Liver (tissue), 9 donors: ENCODE results near the gene AGAP2. TPM values are rescaled to one million over a fixed set of nuclear protein-coding genes. Genes with fewer than 3 reads are reported as not detected.

Experiments
- DNase-seq: peaks from one replicate; pipeline ENCODE4 v3.0.0-alpha.2; 2017; ENCODE audit warnings: low spot score
- H3K27ac ChIP-seq, 2 donors: one replicate each; pipeline ENCODE4 v1.7.0; 2013; ENCODE audit warnings: inconsistent platforms in 2 of 2, low read length in 2 of 2, control low read depth in 1 of 2, low read depth in 1 of 2, mild to moderate bottlenecking in 1 of 2
- H3K27me3 ChIP-seq, 4 donors: one replicate each; pipeline versions ENCODE4 v1.6.1 to v1.7.0; 2013; ENCODE audit warnings: low read length in 3 of 4, inconsistent platforms in 1 of 4, mild to moderate bottlenecking in 1 of 4, moderate library complexity in 1 of 4; ENCODE audit not compliant: control insufficient read depth in 4 of 4, insufficient read depth in 4 of 4
- H3K36me3 ChIP-seq, 4 donors: one replicate each; pipeline versions ENCODE4 v1.6.1 to v1.7.0; 2013; ENCODE audit warnings: low read length in 3 of 4, mild to moderate bottlenecking in 3 of 4, low read depth in 1 of 4, moderate library complexity in 1 of 4; ENCODE audit not compliant: control insufficient read depth in 4 of 4, insufficient read depth in 3 of 4
- H3K4me1 ChIP-seq, 4 donors: one replicate each; pipeline versions ENCODE4 v1.6.1 to v1.7.0; 2013; ENCODE audit warnings: low read length in 3 of 4, mild to moderate bottlenecking in 3 of 4, moderate library complexity in 1 of 4; ENCODE audit not compliant: control insufficient read depth in 4 of 4, insufficient read depth in 4 of 4
- H3K4me3 ChIP-seq, 3 donors: one replicate each; pipeline versions ENCODE4 v1.6.1 to v1.7.0; 2013; ENCODE audit warnings: low read length in 3 of 3, control low read depth in 1 of 3, low read depth in 1 of 3, mild to moderate bottlenecking in 1 of 3
- H3K9ac ChIP-seq, 2 donors: one replicate each; pipeline ENCODE4 v1.7.0; 2013; ENCODE audit warnings: low read length in 2 of 2, mild to moderate bottlenecking in 2 of 2, moderate library complexity in 2 of 2, control low read depth in 1 of 2, low read depth in 1 of 2
- H3K9me3 ChIP-seq, 4 donors: one replicate each; pipeline versions ENCODE4 v1.6.1 to v1.7.0; 2013; ENCODE audit warnings: low read length in 3 of 4; ENCODE audit not compliant: control insufficient read depth in 4 of 4
- ATF3 ChIP-seq: IDR thresholded peaks from 2 replicates; pipeline ENCODE4 v1.6.1; 2016; ENCODE audit warnings: antibody characterized with exemption
- CTCF ChIP-seq: fragments of 150-350 bp; IDR thresholded peaks from 2 replicates; pipeline ENCODE4 v1.5.1; 2017; ENCODE audit warnings: improper control_type of control experiment, low read depth, low read length; ENCODE audit not compliant: missing input control
- EGR1 ChIP-seq, 2 donors: IDR thresholded peaks; 2 replicates each; pipeline ENCODE4 v1.6.1; 2016 to 2018; ENCODE audit warnings: antibody characterized with exemption in 2 of 2, low read depth in 2 of 2
- FOXA1 ChIP-seq: IDR thresholded peaks from 2 replicates; pipeline ENCODE4 v1.6.1; 2016; ENCODE audit warnings: antibody characterized with exemption
- FOXA2 ChIP-seq: IDR thresholded peaks from 2 replicates; pipeline ENCODE4 v1.6.1; 2016; ENCODE audit warnings: antibody characterized with exemption
- GABPA ChIP-seq, 2 donors: IDR thresholded peaks in 1 of 2; conservative IDR thresholded peaks in 1 of 2; 2 replicates each; pipeline ENCODE4 v1.6.1; 2016; ENCODE audit warnings: antibody characterized with exemption in 2 of 2, mild to moderate bottlenecking in 1 of 2, moderate library complexity in 1 of 2
- HNF4A ChIP-seq, 2 donors: conservative IDR thresholded peaks; 2 replicates each; pipeline ENCODE4 v1.6.1; 2016; ENCODE audit warnings: antibody characterized with exemption in 2 of 2, mild to moderate bottlenecking in 2 of 2
- HNF4G ChIP-seq: IDR thresholded peaks from 2 replicates; pipeline ENCODE4 v1.6.1; 2016; ENCODE audit warnings: antibody characterized with exemption
- JUND ChIP-seq, 2 donors: IDR thresholded peaks; 2 replicates each; pipeline ENCODE4 v1.6.1; 2016; ENCODE audit warnings: antibody characterized with exemption in 2 of 2
- MAX ChIP-seq: IDR thresholded peaks from 2 replicates; pipeline ENCODE4 v1.6.1; 2016; ENCODE audit warnings: antibody characterized with exemption
- NR2F2 ChIP-seq: IDR thresholded peaks from 2 replicates; pipeline ENCODE4 v1.6.1; 2016; ENCODE audit warnings: antibody characterized with exemption
- RAD21 ChIP-seq, 2 donors: IDR thresholded peaks; 2 replicates each; pipeline ENCODE4 v1.6.1; 2016; ENCODE audit warnings: antibody characterized with exemption in 2 of 2, mild to moderate bottlenecking in 2 of 2
- REST ChIP-seq: IDR thresholded peaks from 2 replicates; pipeline ENCODE4 v1.6.1; 2016; ENCODE audit warnings: antibody characterized with exemption, mild to moderate bottlenecking
- RXRA ChIP-seq, 2 donors: IDR thresholded peaks; 2 replicates each; pipeline ENCODE4 v1.6.1; 2017 to 2018; ENCODE audit warnings: antibody characterized with exemption in 2 of 2, mild to moderate bottlenecking in 1 of 2
- SP1 ChIP-seq: IDR thresholded peaks from 2 replicates; pipeline ENCODE4 v1.6.1; 2018; ENCODE audit warnings: antibody characterized with exemption, mild to moderate bottlenecking
- TAF1 ChIP-seq: conservative IDR thresholded peaks from 2 replicates; pipeline ENCODE4 v1.6.1; 2016; ENCODE audit warnings: antibody characterized with exemption, mild to moderate bottlenecking
- YY1 ChIP-seq: IDR thresholded peaks from 2 replicates; pipeline ENCODE4 v1.6.1; 2016; ENCODE audit warnings: antibody characterized with exemption, mild to moderate bottlenecking
- ZBTB33 ChIP-seq: IDR thresholded peaks from 2 replicates; pipeline ENCODE4 v1.6.1; 2016; ENCODE audit warnings: antibody characterized with exemption
- WGBS: extraction: QIAGEN DNeasy Blood & Tissue Kit; methylation state at CpG from one replicate; pipeline ENCODE4 v1.1.7; 2013; 5-methylcytosine and 5-hydroxymethylcytosine counted together
- polyA plus RNA-seq, 2 donors: library from polyadenylated mRNA; stranded (reverse) in 1 of 2; unstranded in 1 of 2; fragments of 200-250 nt in 1 of 2; fragments of >200 nt in 1 of 2; fragmentation: Nextera tagmentation in 1 of 2; extraction: Ambion mirVana in 1 of 2; gene quantifications; one replicate each; pipeline versions ENCODE4 v1.2.1 to v1.2.3, GENCODE V29; 2013 to 2015
- total RNA-seq, 2 donors: library from RNA; depleted of rRNA; stranded (reverse); fragments of >200 nt; gene quantifications; one replicate each; pipeline ENCODE4 v1.2.3, GENCODE V29; 2014
- donor health status: healthy.
- donor health status: healthy.
- donor health status: healthy.
- donor health status: healthy.
- donor health status: healthy.

Gene AGAP2
- total and polyA plus RNA-seq, 4 donors = 0.18 to 1.7 (median 0.64) TPM

GRCh38 chr12:57732726-57733593 lies 5.6 kb downstream of the AGAP2 start:
- H3K9me3 ChIP-seq = no peaks in the 10 kb centered on the region
- no peaks in the 10 kb centered on the region for H3K36me3 ChIP-seq
- no peak overlapping the region for H3K9ac ChIP-seq
- peaks cover 0 to 10% (median 2%) of the 10 kb centered on the region in 4 donors for H3K27me3 ChIP-seq
- peaks cover 3 to 17% (median 14%) of the 10 kb centered on the region in 4 donors for H3K4me1 ChIP-seq
- no peak for DNase-seq
- H3K4me3 ChIP-seq = no peak overlapping the region
- 89% methylated on average over 11 of the region's 11 CpGs for WGBS
- no peak for TF ChIP-seq REST
- TF ChIP-seq NR2F2 = no peak
- TF ChIP-seq GABPA (IDR thresholded peaks at IDR 0.05 in 1 of 2, conservative IDR thresholded peaks at IDR 0.05 in 1 of 2) = no peak
- no peak overlapping the region for H3K27ac ChIP-seq

- Histone ChIP-seq H3K27ac (no peak overlapping the region), H3K4me1 (peaks cover 3 to 12% (median 8%) of the 10 kb centered on the region in 4 donors), H3K4me3 (no peak overlapping the region), H3K27me3 (peaks cover 0 to 9% (median 2%) of the 10 kb centered on the region in 4 donors), H3K9me3 (no peaks in the 10 kb centered on the region), H3K9ac (no peak overlapping the region), H3K36me3 (no peaks in the 10 kb centered on the region)
- no peak for DNase-seq
- TF ChIP-seq ATF3 (no peak), FOXA2 (no peak), YY1 (no peak), NR2F2 (no peak), EGR1 (IDR thresholded peaks at IDR 0.05; ENCODE audit: low read depth in 2 of 2) (no peak), HNF4A (conservative IDR thresholded peaks at IDR 0.05) (no peak), FOXA1 (no peak), CTCF (no peak), TAF1 (no peak), REST (no peak), MAX (no peak), JUND (IDR thresholded peaks at IDR 0.05) (no peak), RXRA (IDR thresholded peaks at IDR 0.05) (no peak), SP1 (no peak), GABPA (IDR thresholded peaks at IDR 0.05 in 1 of 2, conservative IDR thresholded peaks at IDR 0.05 in 1 of 2) (no peak), HNF4G (no peak), RAD21 (IDR thresholded peaks at IDR 0.05) (no peak), ZBTB33 (no peak)
- 85% methylated on average over 4 of the region's 4 CpGs for WGBS
These were observed 6.3 kb downstream of the AGAP2 start for GRCh38 chr12:57732270-57732669.
